Right lung (tissue), 10 donors: ENCODE measurements around the gene TMEM215. TPM values are rescaled to one million over a fixed set of nuclear protein-coding genes. Genes with fewer than 3 reads are reported as not detected.
"Not testable (repeated sequence)": the region's sequence is repeated elsewhere in the genome, so short reads cannot be mapped to it uniquely, and the experiment has no call there.

Experiments used
- DNase-seq, 2 donors: peaks; one replicate each; pipeline ENCODE4 v3.0.0-alpha.2; 2013
- long read RNA-seq, 8 donors: transcript quantifications; one replicate each; lab custom pipeline, GENCODE V29; 2026
- polyA plus RNA-seq, 5 donors: library from polyadenylated mRNA; unstranded; fragments of 120-200 nt; gene quantifications; one replicate each; pipeline versions ENCODE4 v1.2.1 to v1.2.3, GENCODE V29; 2013; ENCODE audit warnings: inconsistent platforms in 1 of 5, low replicate concordance in 1 of 5; ENCODE audit not compliant: insufficient read length in 5 of 5, insufficient read depth in 1 of 5

Gene TMEM215
- polyA plus RNA-seq = under 1 TPM in 1 of 5 donors, not detected in 4; 0.05 TPM
- long read RNA-seq, donor 1 = 0 reads
- long read RNA-seq, donor 2 = 0 reads
- long read RNA-seq, donor 3 = 0 reads
- long read RNA-seq, donor 4 = 0 reads
- long read RNA-seq, donor 5 = 0 reads
- long read RNA-seq, donor 6 = 0 reads
- long read RNA-seq, donor 7 = 0 reads
- long read RNA-seq, donor 8 = 0 reads

- DNase-seq = no peak
Measured at GRCh38 chr9:32783168-32783891, at the start of gene TMEM215. TMEM215 (plus strand) TSS chr9:32783540; CDS start chr9:32784184, 644 bp downstream.

GRCh38 chr9:32735476-32735875 lies 47.9 kb upstream of the TMEM215 start:
- no peak for DNase-seq

GRCh38 chr9:32737378-32737777 lies 46.0 kb upstream of the TMEM215 start:
- no peak for DNase-seq

GRCh38 chr9:32738501-32739172 lies 44.7 kb upstream of the TMEM215 start:
- DNase-seq = no peak

- no peak for DNase-seq
Measured at GRCh38 chr9:32741706-32742105, 41.6 kb upstream of the TMEM215 start.

- no peak for DNase-seq
Measured at GRCh38 chr9:32742296-32742695, 41.0 kb upstream of the TMEM215 start.

- no peak for DNase-seq
Measured at GRCh38 chr9:32748013-32748412, 35.3 kb upstream of the TMEM215 start.

GRCh38 chr9:32755730-32756129 lies 27.6 kb upstream of the TMEM215 start:
- DNase-seq = no peak

- no peak for DNase-seq
Measured at GRCh38 chr9:32764139-32764538, 19.2 kb upstream of the TMEM215 start.

- no peak for DNase-seq
Measured at GRCh38 chr9:32775283-32775682, 8.1 kb upstream of the TMEM215 start.

- DNase-seq = no peak
Measured at GRCh38 chr9:32776201-32776600, 7.1 kb upstream of the TMEM215 start.

GRCh38 chr9:32782476-32783167 lies 718 bp upstream of the TMEM215 start:
- no peak for DNase-seq

- no peak for DNase-seq
Measured at GRCh38 chr9:32787816-32788215, 4.5 kb downstream of the TMEM215 start.

GRCh38 chr9:32796015-32796414 lies 12.7 kb downstream of the TMEM215 start:
- DNase-seq = not testable (repeated sequence)

- no peak for DNase-seq
Measured at GRCh38 chr9:32801530-32801929, 18.2 kb downstream of the TMEM215 start.

GRCh38 chr9:32807217-32807616 lies 23.9 kb downstream of the TMEM215 start:
- no peak for DNase-seq

GRCh38 chr9:32811246-32811645 lies 27.9 kb downstream of the TMEM215 start:
- no peak for DNase-seq

GRCh38 chr9:32820322-32820721 lies 37.0 kb downstream of the TMEM215 start:
- DNase-seq = no peak

GRCh38 chr9:32823101-32823500 lies 39.8 kb downstream of the TMEM215 start:
- DNase-seq = no peak

GRCh38 chr9:32823551-32823950 lies 40.2 kb downstream of the TMEM215 start:
- DNase-seq = no peak

GRCh38 chr9:32825203-32825602 lies 41.9 kb downstream of the TMEM215 start:
- no peak for DNase-seq

- no peak for DNase-seq
Measured at GRCh38 chr9:32828861-32829260, 45.5 kb downstream of the TMEM215 start.
